UCSD-AML1 (cell line): ENCODE measurements around the gene ENPEP.
"Not testable (repeated sequence)": the region's sequence is repeated elsewhere in the genome, so short reads cannot be mapped to it uniquely, and the experiment has no call there.

Experiments used
- DNase-seq: peaks from one replicate; lab custom pipeline; 2025; ENCODE audit not compliant: unreplicated experiment; lab: John Stamatoyannopoulos, UW

Gene ENPEP

DNA sequence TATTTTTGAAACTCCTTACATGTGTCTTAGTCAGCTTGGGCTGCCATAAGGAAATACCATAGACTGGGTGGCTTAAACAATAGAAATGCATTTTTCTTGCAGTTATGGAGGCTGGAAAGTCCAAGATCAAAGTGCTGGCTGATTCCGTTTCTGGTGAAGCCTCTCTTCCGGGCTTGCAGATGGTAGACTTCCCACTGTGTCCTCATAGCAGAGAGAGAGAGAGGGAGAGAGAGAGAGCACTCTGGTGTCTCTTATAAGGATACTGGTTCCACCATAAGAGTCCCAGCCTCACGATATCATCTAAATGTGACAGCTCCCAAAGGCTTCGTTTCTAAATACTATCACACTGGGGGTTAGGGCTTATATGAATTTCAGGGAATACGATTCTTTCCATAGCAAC lies 39.7 kb downstream of the ENPEP start:
- DNase-seq = peak; percentile 10

DNA sequence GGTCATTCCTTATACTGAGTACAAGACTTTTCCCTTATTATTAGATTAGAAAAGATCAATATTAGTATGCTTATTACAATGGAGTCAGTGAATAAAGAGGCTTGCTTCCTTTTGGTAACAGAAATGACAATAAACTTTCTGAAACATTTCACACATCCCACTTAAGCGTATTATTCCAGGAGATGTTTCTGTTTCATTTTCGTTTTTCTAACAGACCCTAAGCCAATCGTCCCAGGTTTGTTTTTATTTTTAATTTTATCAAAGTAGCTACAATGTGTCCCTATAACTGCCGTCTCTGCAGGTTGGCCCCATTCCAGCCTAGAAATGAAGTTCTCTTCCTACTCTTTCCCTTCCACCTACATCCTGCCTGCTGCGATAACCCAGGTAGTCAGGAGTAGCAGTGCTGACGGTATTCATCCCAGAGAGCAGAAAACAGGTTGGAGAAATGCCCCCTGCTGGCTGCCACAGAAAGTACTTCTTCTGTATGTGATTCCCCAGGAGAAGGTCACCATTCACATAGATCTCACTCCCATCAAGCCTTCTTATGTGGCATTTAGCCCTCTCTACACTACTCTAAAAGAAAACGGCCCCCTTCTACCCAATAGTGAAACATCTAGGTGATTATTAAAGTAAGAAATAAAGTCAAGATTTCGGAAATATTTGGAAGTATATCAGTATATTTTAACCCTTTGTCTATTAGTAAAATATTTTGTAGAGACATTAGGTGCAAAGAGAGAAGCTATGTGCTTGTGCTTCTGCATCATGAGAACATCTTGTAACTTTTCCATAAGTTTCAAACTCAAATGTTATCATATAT lies 40.4 kb downstream of the ENPEP start:
- peak; percentile 62 for DNase-seq

DNA sequence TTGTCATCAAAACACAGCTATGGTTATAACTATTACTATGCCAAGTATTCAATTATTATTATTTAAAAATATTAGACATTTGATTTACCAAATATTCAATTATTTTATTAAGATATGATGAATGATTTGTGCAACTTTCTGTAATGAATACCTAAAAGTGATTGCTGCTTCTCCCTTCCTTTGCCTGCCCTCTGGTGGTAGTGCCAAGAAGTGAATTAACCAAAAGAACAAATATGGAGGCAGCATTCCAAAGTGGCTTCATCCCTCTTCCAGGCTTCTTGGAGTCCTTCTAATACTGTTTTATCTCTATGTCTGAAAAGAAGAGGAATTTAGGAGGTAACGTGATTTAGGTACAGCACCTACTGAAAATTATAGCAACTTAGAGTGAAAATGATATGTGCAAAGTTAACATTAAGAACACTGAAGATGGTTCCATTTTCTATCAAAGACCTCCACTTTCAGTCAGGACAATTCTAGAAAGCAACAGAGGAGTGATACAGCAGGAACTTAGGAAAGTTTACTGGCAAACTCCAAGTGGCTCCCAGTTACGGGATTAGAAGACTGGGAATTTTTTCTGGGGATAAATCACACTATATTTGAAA lies 43.0 kb downstream of the ENPEP start:
- DNase-seq = no peak

DNA sequence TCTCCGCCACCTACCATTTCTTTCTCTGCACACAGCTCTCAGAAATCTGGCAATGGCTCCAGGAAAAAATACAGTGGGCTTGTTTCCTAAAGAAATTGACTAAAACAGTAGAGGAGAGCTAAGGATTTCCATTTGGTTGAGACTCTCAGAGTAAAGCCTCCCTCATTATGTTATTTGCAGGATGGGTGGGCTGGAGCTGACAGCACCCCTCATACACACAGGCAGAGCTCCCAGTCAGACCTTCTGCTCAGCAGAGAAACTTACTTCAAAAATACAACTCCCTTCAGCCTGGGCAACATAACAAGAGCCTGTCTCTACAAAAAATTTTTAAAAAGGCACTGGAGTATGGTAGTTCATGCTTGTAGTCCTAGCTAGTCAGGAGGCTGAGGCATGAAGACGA lies 44.9 kb downstream of the ENPEP start:
- no peak for DNase-seq

DNA sequence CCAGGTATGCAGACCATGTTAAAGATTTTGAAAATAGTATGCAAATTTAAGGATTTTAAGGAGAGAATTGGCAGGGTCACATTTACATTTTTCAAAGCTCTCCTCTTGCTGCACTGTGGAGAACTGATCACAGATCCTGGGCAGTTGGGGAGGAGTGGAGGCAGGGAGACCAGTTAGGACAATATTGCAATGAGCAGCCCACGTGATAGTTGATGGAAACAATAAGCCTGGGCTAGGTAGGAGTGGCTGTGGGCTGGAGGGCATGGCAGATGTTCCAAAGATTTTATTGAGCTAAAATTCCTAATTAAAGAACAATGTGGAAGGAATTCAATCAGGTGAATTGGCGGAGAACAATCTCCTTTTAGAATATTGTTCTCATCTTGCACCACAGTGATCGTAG lies 50.6 kb downstream of the ENPEP start:
- DNase-seq = no peak

DNA sequence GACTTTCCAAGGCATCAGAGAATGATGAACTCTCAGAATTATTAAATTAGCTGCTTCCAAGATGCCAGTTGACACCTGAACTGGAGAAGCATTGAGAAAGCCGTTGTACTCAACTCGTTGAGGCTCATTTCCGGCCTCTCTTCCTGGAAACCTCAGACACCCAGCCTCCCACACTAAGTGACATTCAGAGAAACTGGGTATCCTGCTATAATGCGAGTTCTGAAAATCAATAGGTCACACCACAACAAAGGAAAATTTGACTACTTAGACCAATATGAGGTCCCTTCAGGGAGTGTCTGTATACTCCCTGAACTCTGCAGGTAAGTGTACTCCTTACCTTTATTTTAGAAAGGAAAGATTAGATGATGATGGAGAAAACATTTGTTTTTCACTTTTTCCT lies 51.2 kb downstream of the ENPEP start:
- no peak for DNase-seq

DNA sequence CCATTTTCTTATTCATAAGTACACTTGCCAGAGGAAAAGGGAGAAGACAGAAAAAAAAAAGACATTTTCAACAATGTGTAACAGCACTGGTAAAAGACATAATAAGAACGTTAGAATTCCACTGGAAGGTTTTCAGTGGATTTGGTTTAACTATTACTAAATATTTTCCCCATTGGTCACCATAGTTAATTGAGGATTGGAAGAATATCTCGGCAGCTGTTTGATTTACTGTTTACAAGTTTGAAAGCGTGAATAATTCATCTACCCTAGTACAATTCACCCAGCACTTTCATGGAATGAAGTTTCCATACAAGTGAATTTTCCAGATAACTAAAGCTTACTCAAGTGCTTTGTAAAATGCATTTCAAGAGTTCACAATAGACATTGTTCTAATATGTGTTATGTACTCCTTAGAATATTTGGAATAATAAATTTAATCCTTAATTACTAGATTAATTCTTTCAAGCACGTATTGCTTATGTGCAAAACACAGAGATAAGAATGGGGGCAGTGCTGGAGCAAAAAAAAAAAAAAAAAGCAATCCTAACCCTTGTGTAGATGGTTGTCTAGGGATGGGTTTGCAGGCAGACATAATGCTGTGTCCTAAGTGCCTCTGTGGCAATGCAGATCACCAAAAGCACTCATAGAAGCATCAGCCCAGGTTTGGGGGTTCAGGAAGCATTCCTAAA lies 57.1 kb downstream of the ENPEP start:
- no peak for DNase-seq

DNA sequence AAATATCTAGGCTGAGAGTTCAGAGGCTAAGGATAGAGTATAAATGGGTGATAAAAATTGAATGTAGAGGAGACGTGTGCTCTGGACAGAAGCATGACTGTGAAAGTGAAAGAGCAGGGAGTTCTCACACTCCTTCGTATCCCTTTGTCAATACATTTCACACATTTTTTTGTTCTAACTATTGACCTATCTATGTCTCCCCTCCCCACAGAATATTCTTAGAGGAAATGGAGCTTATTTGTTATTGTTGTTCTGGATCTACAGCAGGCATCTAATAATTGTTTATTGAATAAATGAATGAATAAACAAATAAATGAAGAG lies 57.6 kb downstream of the ENPEP start:
- DNase-seq = no peak

DNA sequence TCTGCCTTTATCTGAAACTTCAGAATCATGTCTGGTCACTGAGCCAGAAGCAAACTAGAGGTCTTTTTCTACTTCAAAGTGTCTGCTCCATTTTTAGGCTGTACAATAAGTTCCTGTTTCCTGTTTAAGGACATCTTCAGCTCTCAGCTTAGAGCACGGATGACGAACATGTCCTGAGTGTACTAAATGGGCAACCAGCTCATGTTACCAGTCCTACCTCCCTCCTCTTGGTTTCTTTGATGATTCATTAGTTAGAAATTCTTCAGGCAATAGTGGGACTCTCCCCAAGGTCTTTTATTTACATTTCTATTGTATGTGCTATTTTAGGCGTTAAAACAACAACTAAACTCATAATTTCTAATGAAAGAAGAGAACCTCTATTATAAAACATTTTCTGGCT lies 58.0 kb downstream of the ENPEP start:
- DNase-seq = no peak

DNA sequence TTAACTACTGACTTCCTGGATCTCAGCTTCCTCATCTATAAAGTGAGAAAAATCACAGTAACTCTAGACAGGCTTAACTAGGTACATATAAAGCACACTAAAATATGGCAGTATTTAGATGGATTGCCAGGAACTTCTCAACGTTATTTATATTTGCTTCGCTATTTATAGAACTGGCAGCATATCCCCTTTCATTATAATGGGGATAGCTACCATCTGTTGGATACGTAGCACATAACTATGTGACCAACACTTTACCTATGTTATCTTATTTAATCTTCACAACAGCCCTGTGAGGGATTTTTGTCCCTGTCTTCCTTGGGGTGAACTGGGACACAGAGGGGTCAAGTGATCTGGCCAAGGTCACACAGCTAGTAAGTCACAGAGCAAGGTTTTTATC lies 64.6 kb downstream of the ENPEP start:
- no peak for DNase-seq

DNA sequence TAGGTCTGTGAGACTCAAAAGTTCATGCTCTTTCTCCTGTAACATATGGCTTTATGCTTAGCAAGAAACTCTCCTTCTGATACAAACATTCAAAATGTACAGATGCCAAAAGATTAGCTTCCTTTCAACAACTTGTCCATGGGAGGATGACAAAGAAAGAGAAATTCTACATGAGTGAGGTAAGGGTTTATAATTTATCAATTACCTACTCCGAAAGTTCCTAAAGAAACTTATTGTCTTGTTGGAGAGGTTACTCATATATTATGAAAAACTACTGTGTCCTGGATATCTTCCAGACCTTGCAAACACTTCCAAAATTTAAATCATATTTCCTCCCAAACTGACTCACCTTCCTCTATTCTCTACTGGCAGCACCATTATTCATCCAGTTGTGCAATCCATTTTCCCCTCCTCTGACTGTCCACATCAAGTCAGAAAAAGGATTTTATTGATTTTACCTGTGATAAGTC lies 65.1 kb downstream of the ENPEP start:
- no peak for DNase-seq

DNA sequence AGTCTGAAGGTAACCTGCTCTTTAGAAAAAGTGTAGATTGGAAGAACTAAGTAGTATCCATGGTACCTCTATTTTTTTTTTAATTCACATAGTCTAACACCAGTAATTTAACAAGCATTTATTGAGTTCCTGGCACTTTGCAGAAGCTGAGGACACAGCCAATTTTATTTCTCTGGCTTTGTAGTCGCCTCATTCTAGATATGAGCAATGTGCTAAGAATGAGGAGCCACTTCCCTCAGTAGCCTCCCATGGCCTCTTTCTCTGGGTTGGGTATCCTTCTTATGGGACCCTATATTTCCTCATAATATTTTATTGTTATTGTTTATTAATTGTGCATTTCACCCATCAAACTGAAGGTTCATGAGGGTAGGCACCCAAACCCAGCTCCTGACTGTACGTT lies 67.6 kb downstream of the ENPEP start:
- DNase-seq = no peak

DNA sequence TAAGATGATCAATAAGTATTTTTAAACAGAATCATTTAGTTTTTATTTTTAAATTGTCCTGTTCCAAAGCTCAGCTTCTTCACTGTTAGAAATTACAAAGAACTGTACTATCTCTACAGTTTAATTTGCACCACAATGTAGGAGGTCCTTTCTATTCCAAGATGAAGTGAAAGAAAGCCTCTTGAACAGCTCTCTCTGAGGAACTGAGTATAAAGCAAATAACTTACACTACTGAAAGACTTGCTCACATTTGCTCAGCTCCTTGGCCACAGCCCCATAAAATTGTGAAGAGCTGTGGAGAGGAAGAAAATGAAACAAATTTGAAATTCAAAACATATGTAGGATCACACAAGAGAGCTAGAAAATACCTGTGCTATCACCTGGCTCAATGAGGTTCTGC lies 68.6 kb downstream of the ENPEP start:
- DNase-seq = no peak

DNA sequence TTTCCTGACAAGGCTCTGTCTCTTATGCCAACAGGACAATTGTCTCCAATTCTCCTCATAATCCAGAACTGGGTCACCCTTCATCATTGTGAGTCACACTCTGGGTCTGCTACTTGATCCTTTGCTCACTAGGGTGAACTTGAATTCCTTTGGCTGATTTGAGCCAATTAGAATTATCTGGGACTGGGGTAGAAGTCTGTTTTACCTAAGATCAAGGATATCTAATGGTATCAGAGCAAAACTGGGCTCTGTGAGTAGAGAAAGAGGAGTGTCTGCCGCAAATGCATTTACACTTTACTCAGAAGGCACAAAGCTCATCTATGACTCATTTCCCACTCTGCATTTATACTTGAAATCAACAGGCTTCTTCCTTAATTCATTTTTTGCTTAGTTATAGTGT lies 74.3 kb downstream of the ENPEP start:
- no peak for DNase-seq

DNA sequence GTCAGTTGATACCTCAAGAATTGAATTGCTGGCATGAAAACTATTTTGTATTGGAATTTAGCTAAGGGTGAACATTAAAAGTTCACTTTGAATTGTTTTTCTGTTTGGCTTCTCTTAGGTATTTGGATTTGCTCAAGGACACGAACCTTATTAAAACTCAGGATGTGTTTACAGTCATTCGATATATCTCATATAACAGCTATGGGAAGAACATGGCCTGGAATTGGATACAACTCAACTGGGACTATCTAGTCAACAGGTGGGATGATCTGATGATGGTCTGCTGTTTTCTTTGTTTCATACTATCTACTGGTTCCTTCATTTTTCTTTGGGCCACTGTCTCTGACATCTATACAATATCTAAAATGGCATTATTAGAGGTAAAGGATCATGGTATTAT lies 77.2 kb downstream of the ENPEP start:
- no peak for DNase-seq

DNA sequence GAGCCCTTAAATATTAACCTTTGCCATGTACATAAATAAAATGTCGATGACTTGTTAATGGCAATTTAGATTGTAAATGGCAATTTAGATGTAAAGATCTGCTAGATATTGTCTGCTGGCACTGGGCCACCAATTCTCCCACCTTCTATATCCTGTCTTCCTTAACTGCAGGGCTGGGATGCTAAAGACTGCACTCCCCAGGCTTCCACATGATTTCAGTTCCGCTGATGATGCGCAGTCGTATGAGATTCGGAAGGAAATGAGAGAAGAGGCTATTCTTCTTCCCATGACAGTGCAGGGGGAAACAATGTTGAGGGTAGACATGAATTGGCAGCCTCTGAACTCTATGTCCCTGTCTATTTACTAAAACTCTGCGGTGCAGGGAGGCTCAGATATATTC lies 91.3 kb downstream of the ENPEP start:
- no peak for DNase-seq

DNA sequence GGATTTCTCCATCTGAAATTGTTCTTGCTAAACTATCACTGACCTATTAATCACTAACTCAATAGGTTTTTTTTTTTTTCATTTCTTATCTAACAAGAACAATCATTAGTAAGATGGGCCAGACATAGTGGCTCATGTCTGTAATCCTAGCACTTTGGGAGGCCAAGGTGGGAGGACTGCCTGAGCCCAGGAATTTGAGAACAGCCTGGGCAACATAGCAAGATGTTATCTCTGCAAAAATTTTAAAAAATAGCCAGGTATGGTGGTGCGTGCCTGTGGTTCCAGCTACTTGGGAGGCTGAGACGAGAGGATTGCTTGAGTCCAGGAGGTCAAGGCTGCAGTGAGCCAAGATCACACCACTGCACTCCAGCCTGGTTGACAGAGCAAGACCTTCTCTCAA lies 100.7 kb downstream of the ENPEP start:
- not testable (repeated sequence) for DNase-seq

DNA sequence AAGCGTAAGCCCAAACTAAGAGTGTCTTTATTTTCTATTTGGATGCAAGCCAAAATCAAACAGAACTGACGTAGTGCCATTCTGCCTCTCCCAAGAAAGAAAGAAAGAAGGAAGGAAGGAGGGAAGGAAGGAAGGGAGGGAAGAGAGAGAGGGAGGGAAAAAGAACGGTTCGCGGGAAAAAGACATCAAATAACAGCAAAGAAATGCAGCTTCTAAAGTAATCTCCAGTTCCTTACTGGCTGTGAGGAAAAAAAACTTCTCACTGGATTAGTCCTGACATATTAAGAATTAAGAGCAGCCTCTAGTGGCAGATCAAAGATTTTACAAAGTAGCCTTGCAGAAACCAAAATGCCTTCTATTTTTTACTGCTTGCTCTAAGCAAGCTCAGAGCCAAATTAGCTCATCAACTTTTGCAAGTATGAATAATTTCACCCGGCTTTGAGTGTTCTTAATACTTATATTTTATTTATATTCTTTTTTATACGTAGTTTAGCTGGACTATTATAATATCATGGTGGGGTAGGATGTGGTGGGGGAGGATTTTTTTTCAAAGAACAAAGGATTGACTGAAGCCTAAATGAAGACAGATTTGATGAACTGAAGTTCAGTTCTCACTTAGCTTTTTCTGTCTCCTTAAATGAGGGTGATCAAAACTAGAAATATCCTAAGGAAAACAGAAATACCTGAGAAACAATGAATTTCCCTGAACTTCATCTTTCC lies 110.3 kb downstream of the ENPEP start:
- DNase-seq = no peak

DNA sequence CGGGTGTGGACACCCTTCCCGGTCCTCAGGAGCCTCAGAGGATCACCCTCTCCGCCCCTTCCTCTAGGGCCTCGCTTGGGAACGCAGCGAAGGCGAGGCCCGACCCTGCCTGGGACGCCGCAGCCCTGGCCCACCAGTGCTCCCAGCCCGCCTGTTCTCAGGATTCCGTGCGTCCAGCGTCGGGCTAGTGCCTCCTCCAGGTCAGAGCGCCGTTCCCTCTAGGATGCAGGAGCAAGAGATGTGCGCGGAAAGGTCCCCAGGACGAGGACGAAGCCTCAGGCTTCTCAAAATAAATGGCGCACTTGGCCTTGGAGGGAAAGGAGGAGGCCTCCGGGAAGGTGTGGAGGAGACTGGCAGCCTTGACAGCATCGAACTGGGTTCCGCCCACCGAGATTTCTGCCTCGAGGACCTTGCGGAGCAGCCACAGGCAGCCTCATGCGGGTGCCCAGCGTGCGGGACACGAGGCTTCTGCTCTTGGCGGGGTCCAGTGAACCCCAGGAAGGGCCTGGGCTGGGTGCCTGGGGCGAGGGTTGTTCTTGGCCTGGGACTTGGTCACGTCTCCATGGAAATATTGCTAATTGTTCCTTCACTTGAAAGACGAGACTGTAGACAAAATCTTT lies 111.8 kb downstream of the ENPEP start:
- DNase-seq = no peak

DNA sequence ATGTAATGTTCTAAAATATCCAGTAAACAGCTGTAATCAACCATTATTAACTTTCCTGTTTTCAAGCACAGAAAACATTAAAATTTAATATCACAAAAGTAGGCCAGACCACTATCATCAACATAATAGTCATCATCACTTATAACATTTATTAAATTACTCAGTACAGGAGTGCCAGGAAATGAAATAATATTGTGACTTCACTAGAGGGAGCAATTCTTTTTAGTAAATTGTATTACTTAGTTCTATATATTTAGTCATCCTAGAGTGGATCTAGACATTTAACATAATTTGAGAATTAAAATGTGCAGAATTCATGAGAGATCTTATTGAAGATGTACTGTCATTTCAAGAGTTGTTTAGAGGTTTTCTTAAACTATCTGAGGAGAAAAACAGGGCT lies 113.3 kb downstream of the ENPEP start:
- no peak for DNase-seq

DNA sequence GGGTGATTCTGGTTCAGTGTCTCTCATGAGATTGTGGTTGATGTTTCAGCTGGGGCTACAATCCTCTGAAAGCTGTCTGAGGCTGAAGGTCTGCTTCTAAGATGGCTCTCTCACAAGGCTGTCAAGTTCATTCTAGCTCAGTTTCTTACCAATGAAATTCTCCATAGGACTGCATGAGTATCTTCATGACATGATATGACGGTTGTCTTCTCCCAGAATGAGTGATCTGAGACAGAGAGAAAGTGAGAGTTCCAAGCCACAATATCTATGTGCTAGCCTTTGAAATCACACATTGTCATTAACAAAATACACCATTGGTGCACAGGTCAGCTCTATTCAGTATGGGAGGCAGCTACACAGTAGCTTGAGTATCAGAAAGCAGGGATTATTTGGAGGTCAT lies 119.6 kb downstream of the ENPEP start:
- no peak for DNase-seq
